HT-29 (cell line): ENCODE data around the gene AFF2. TPM values are rescaled to one million over a fixed set of nuclear protein-coding genes. Genes with fewer than 3 reads are reported as not detected.

Source experiments
- DNase-seq: peaks from one replicate; pipeline ENCODE4 v3.0.0-alpha.2; 2015; ENCODE audit warnings: low spot score
- total RNA-seq: library from RNA; depleted of rRNA; stranded (reverse); fragments of >200 nt; shearing (Covaris generic); gene quantifications from 2 replicates; pipeline ENCODE4 v1.2.3, GENCODE V29; 2014

AFF2 gene
- total RNA-seq, 1 experiment from 2014 or later: not detected

DNA sequence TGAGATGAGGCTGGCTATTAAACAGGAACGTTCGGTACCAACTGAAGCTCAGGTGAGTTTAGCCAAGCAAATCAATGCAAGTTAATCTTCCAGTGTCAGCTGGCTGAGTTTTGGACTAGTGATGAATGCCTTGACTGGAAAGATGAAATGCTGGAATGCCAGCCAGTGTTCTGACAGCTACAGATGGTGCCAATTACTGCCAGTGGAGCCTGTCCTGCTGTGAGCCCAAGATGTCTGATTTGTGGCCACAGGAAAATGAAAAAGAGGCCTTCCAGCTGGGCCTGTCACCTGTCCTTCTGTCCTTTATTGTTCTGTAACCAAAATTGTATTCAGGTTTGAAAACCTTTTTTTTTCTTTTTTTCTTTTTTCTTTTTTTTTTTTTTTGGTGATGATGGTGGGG is 223.1 kb downstream of the AFF2 start:
- DNase-seq: no peak

DNA sequence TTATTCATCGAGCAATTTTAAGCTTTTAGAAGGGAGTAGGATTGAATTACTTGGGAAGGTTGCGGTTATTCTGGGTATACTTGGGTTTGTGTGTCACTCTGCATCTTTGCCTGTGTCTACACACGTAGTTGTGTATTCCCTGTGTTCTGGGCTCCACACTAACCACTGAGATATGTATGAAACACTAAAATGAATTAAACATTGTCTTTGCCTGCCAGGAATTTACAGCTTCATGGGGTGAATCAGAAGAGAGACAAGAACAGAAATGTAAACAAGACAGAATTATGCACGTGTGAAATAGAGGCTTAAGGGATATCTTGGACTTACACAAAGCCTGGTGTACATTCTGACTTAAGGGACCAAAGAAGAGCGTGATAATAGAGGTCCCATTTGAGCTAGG is 228.5 kb downstream of the AFF2 start:
- no peak for DNase-seq

DNA sequence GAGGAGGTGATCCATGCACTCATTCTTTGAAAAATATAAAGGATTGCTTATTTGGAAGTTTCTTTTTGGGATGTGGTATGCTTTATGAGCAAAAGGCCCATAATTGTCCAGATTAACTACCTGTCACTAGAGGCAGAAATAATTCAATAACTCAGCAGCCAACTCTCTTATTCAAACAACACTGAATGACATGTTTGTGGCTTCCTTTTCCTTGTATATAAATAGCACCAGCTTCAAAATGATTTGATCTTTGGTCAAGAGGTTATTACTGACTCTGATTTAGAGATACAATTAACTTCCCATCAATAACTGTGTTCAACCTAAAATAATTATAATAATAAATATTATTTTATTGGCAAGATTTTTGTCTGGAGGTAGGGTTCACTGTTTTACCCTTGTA is 232.3 kb downstream of the AFF2 start:
- no peak for DNase-seq

DNA sequence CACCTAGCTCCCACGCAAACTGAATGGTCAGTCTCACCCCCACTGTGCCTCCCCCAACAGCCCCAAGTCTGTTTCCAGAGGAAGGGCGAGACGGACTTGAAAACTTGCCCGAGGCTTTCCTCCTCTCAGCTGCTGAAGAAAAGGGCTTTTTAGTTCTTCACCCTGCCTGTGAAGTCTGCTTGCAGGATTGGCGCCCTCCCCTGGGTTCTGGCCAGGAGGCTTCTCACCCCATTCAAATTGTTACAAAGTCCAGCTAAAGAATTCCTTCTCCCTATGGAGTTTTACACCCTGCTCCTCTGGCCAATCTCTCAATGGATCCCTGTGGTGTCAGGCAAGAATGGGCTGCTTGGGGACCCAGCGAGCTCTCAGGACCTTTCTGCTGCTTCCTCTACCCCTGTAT is 241.0 kb downstream of the AFF2 start:
- DNase-seq: no peak

DNA sequence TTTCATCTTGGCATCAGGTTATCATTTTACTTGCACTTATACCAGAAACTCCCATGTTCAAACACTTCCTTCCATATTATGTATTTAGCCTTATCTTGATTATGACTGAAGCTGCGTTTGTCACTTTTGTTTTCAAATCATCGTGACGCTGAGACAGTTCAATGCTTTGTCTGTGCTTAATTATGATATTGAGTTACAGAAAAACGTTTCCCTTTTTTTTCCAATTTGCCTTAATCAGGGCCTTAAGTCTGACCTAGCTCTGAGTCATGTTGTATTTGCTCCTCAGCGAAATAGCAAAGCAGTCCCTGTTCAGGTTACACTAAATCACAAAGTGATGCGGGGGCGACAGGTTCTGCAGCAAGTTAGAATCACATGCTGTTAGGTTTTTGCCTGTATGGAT is 254.7 kb downstream of the AFF2 start:
- DNase-seq: no peak

DNA sequence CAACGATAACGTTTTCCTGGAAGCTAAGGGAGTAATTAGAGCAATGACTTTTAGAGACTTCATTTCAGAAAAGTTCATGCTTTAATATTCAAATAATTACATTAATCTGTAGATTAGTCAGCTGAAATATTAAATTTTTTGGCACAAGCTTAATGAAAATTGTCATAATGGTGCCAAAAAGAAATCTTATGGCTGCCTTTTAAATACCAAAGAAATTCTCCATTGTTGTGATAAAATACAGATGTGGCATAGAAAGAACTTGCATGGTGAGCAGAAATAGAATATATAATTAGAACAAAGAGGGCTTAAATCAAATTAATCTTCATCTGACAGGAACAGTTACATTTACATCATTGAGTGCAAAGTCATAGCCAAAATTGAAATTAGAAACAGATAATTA is 263.5 kb downstream of the AFF2 start:
- no peak for DNase-seq

DNA sequence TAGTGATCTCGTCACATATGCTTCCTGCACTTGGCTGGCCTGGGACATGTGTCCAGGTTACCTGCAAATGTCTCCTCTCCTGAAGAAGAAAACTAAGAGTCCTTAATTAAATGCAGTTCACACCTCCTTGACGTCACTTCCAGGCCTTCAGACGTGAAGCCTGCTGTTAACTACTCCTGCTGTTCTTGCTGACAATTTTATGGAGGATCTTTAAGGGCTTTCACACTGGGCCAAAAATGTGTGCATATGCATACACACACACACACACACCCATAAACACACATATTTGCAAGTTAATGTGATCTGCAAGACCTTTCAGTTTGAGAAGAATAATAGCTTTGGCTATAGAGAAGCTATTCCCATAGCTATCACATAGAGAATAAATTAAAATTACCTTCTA is 267.9 kb downstream of the AFF2 start:
- no peak for DNase-seq

DNA sequence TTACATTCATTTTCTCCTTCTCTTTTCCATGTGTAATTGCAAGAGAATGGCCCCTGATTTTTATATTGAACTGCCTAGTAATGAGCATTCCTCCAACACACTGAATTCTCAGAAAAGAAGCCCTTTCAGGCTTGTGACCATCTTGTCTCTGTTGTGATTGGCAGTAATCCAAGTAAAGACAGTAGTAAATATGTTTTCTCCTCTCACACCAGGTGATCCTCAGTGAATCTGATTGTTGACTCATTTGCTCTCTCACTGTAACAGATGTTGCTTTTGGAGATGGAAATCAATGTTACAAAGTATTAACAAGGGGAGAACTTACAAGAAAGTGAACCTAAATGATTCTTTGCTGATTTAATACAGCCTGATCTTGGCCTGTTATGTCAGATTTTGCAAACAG is 271.0 kb downstream of the AFF2 start:
- no peak for DNase-seq

DNA sequence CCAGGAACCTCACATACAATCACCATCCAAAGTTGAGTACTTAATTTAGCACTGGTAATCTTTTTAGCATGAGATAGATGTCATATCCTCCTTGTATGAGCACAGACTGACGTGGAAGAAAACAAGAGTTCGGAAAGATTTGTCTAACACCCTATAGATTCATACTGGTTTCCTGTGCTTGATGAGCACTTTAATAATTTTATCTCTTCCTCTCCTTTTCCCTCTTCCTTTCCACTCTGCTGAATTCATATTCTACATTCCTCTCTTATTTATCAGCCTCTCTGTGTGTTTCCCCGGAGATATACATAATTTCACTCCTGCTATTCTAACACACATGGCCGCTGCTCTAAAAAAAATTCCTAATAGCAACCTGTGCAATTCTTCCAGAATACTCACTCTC is 273.9 kb downstream of the AFF2 start:
- no peak for DNase-seq

DNA sequence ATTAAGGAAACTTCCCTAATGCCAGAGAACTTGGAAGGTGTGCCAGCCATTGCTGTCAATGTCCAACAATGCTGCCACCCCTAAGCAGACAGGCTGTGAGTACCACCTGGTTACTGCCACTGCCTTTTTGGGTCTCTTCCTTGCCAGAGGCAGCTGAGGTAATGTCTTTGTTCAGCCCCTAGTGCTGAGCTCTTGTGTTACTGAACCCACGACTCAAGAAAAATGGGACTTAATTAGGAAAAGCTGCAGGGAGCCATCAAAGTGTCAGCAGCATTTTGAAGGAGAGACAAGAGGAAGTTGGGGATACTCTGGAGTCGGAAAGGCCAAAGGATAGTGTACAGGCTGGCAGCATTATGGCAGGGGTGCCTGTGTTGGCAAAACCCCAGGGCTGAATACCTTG is 283.7 kb downstream of the AFF2 start:
- no peak for DNase-seq

DNA sequence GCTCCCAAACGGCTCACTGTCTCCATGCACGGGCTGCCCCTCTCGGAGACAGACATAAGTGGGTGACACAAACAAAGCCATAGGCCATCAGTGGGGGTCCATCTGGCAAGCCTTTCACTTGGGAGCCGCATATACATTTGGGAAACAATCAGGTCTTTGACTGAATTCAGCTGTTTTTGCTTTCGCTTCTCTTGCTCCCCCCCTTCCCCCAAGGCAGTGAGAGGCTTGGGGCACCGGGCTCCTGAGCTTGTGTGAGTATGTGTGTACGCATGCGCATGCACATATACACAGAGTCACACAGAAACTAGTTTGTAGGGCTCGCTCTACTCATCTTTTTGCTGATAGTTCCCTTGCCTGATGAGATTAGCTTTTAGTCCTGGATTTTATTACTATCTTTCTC is 284.4 kb downstream of the AFF2 start:
- DNase-seq: no peak

DNA sequence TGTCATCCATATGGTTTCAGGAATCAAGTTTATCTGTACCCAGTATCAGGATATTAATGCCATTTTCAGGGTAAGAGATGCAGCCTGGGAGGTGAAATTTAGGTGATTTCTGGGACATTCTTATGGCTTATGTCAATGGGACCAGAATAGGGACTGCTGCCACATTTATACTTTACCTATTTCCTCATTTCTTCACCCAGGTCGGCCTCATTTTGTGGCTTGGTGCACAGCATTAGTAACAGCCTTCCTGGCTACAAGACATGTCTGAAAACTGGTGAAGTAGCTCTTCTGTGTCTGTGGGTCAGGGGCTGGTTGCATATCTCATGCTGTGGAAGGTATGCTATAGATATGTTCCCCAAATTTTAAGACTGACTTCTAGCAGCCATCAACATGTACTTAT is 284.8 kb downstream of the AFF2 start:
- no peak for DNase-seq

DNA sequence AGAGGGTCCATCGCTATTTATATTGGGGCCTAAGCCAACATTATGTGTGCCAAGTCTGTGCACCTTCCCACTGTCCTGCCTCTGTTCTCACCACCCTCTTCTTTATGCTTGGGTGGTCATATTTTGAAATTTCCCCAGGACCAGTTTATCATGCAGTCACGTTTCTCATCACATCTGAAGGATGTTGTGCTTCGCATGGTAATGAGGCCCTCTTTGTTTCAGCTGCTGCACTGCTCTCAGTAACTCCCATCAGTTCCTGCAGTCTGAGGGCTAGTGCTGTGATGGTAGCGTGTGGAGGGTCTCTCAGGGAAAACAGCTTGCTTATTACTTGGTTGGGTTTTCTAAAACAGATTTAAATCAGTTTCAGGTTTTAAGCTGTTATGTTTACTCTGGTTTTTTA is 288.0 kb downstream of the AFF2 start:
- no peak for DNase-seq

DNA sequence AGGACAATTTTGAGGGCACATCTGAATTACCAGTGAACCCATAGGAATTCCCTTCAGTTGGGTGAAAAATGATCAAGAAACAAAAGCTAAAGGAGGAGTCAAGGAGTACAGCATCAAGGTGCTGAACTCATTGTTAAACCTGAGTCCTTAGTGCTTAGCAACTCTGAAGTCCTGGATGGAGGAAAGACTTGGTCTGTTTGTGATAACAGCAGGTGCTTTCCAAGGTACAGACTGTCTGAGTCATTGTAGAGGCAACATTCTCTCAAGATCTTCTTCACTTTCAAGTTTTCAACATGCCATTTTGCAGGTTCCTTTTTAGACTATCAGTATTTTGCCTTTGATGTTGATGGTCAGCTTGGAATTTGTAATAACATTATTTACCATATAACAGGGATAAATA is 293.9 kb downstream of the AFF2 start:
- no peak for DNase-seq

DNA sequence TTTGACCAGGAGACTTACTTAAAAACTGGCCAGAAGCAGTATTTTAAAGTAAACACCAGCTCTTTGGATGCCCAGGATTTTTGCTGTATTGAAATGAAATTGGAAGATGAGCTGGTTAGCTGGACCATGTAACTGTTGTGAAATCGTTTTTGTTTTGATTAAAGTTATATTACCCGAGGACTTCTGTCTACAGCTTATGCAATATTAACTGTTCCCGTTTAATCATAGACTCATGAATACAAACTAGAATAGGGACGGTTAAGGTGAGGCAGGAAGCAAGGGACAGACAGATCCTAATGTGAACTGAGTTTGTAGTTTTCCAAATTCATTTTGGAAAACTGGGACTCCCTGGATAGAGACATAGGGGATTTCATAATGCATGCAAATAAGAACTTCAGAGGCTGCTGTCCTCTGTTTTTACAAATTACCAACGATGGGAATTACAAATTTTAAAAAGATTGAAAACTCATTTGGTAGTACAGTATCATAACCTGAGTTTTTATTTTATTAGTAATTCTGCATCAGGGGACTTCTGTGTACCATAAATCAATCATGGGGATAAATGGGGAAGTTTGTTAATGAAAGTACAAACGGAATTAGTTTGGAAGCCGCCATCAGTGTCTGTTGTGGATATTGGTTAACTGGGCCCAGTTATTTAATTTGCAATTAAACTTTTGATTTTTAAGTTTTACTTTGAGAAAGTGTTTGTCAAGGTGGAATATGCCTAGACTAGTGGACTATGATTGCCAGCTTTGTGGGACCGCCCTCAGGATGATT is 304.4 kb downstream of the AFF2 start:
- no peak for DNase-seq

DNA sequence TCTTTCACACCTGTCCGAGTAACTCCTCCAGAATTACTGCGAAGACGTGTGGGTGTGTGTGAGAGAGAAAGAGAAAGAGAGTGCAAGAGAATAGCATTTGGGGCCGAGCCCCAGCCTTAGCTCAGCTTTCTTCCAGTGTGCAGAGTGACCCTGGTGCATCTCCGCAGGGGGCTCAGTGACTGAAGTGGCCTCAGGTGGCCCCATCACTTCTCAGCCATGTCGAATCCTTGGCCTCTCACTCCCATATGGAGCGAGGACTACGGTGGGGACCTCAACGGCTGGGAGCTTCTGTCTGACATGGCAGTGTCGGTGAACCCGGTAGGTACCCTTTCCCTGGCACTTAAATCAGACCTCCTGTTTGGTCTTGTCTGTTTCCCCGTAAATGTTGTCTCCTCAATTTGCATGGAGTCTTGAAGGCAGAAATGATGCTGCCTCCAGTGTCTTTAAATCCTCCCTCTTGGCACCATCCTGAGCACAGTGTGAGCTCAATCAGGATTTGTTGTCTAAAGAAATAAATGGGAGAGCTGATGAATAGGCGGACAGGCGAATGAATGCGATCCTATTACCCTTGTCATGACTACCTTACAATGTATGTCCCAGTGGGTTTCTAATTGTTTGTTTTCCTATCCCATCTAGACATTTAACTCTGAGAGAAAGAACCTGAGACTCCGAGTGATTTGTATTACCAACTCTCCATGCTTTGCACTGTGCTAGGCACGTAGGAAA is 305.9 kb downstream of the AFF2 start:
- no peak for DNase-seq

DNA sequence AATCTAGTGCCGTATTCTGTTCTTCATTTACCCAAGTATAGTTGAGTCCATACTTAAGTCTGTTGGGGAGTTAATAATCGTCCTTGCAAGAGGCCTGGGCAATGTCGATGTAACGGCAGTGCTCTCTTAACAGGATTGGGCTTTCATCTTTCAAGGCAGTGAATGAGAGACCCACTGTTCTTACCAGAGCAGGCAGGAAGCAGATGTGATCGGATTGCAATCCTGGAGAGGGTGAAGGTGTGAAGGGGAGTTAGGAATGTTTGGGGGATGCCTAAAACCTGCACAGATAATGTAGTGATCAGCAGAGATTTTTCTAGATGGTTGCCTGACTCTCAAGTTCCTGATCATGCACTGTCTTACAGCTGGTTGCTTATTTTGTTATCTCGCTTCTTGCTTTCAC is 308.4 kb downstream of the AFF2 start:
- DNase-seq: no peak

DNA sequence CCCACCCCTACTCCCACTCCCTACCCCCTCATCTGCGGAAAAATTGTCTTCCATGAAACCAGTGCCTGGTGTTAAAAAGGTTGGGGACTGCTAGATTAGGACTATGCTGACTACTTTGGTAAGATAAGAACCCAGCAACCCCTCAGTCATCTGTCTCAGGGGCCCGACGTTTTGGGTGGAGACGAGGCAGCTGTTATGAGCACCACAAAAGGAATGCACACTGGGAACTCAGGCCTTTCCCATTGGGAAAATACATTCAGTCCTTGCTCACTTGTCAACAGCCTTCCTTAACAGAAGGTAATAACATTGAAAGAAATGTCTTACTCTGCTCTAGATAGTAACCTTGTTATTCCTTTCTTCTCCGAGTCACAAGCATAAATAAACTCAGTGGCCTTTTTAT is 310.8 kb downstream of the AFF2 start:
- no peak for DNase-seq

DNA sequence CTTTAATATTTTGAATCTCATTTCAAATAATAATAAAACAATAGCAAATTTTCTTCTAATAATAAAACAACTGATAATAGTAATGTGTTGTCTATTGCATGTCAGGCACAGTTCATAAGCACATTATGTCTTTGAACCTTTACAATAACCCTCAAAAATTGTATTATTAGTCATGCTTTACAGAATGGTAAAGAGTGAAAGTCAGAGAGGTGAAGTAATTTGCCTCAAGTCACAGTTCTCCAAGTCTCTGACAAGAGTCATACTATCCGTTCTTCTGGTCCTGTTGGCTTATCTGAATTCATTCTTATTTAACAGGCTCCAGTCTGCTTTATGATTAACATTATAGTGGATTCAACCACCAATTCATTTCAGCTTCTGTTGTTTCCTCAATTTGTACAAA is 313.0 kb downstream of the AFF2 start:
- no peak for DNase-seq

DNA sequence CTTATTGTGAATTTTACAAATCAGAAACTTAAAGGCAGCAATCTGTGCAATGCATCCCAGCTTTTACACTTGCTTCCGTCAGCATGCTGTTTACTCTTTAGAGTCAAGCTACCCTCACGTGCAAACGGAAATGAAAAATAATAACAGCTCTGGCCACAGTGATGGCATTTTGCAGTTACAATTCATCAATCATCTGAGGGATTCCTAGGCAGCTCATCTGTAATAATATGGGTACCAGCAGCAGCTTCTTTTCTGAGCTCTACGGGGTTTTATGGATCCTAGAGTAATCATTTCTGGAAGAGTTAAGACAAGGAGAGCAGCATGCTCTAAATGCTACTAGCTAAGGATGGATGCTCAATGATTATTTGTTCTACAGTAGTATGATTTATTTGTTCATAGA is 313.6 kb downstream of the AFF2 start:
- DNase-seq: no peak

DNA sequence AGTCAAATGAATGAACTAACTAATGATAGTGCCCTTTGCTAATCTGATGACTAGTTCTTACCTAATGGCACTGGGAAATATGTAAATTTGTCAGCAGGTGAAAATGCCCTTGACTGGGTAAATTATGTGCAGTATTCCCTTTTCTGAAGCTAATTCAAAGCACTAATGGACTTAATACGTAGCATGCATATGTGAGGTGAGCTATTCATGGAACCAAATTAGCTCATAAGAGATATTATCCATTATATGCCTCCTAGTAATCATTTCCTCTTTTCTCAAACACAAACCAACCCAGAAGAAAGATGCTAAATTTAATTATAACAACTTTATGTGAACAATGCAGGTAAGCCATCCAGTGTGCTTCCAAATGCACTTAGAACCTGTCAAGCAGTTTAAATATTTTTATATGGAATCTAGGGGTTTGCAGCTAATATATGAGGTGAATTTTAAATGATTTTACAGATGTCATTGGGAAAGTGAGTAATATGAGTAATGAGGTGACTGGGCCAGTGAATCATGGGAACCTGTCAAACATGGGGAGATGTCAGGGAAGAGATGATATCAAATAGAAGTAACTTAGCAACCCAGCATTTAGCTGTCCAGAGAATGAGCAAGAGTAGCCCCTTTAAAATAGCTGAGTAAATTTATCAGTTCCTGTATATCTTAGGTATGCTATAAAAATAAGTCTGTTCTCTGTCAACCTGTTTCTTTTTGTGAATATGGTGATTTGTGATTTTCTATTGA is 315.0 kb downstream of the AFF2 start:
- no peak for DNase-seq

DNA sequence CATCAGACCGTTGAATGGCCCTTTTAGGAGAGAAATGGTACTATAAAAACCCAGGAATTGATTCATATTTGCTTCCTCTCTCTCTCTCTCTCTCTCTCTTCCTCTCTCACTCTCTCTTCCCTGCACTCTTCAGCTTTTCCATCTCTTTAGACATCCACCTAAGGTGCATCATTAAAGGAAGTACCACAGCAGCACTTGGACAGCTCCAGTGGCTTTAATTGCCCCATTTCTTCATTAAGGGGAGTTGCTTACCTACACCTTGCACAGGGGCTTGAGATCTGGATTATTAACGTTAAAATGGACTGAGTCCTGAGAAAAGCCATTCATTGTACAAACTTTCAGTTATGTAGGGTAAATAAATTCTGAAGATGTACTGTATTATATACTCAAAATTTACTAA is 323.6 kb downstream of the AFF2 start:
- no peak for DNase-seq

DNA sequence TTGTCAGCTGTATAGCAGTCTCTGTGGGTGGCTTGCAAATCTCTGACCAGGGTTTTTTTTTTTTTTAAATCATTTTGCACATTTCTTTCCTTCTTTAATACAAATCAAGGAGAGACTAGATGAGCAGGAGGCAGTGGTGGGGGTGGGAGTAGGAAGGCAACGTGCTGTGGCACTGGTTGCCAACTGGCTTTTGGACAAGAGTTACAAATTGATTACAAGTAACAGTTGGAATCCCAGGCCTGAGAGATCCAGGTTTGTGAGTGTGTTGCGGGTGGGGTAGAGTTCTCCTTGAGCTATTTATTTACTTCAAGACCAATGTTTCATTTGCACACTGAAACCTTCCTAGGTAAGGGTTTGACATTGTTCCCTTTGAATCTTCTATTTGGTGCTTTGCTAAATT is 325.3 kb downstream of the AFF2 start:
- no peak for DNase-seq
